Spleen (tissue), 7 donors: ENCODE measurements around the gene CCNJL.

ENCODE experiments used
- CTCF ChIP-seq, 11 experiments: fragments of 200-600 bp in 7 of 11; fragments of 450-650 bp in 4 of 11; sonication (generic) in 4 of 11; IDR thresholded peaks in 8 of 11; conservative IDR thresholded peaks in 3 of 11; 1 replicate in 7 of 11; 2 replicates in 4 of 11; pipeline versions ENCODE4 v1.4.0 to v1.8.0; 2016 to 2021; ENCODE audit warnings: antibody characterized with exemption in 11 of 11, inconsistent platforms in 4 of 11, mild to moderate bottlenecking in 1 of 11
- POLR2A ChIP-seq, 3 donors: fragments of 450-650 bp; IDR thresholded peaks; one replicate each; pipeline ENCODE4 v1.5.1; 2017; ENCODE audit warnings: antibody characterized with exemption in 3 of 3, mild to moderate bottlenecking in 1 of 3
- POLR2AphosphoS5 ChIP-seq, 3 donors: sonication (generic); formaldehyde crosslinking; IDR thresholded peaks; one replicate each; pipeline ENCODE4 v1.5.1; 2017; ENCODE audit warnings: antibody characterized with exemption in 3 of 3
- donor health status: DM: no; HTN: no; CAD: no; lungs with moderate emphysema.
- donor health status: DM: no; HTN: no; CAD: no.
- donor health status: DM: no; HTN: no; CAD: no.

DNA sequence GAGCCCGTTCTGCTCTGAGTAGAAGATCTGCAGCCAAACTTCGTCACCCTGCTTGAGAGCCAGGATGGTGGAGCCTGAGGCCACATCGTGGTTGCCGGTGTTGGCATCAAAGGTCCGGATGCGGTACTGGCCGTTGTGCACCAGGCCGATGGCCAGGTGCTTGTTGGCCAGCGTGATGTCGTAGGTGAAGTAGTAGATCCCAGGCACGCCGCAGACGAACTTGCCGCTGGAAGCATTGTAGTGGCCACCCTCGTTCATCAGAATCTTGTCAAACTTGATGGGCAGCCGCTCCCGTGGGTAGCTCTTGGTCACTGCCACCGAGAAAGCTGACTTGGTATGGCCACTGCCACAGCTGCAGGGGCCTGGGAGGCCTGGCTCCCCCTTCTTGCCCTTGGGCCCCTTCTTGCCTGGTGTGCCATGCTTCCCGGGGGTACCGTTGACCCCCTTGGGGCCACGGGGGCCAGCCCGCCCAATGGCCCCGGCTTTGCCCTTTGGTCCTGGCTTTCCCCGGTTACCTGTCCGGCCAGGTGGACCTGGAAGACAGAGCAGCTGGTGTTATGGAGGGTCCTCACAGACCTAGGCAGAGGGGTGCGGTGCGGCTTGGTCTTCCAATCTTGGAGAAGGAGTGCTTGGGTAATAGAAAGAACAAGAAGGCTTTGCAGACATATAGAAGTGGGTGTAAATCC lies 37.0 kb upstream of the CCNJL start:
- TF ChIP-seq CTCF (IDR thresholded peaks at IDR 0.05 in 8 of 11, conservative IDR thresholded peaks at IDR 0.05 in 3 of 11): no peak
- no peak for TF ChIP-seq POLR2AphosphoS5 (IDR thresholded peaks at IDR 0.05)
- TF ChIP-seq POLR2A (IDR thresholded peaks at IDR 0.05): no peak
